ENCODE results near the gene MYO18B.

The MYO18B gene

GRCh38 chr22:26072621-26073020 lies 330.6 kb downstream of the MYO18B start:
- TF ChIP-seq CTCF (IDR thresholded peaks at IDR 0.05; ENCODE audit: low read depth, low read length) (no peak), EZH2phosphoT487 (IDR thresholded peaks at IDR 0.05; ENCODE audit: low read depth) (no peak)
- Histone ChIP-seq H3K4me3 (ENCODE audit: low read length) (no peak overlapping the region), H3K4me2 (ENCODE audit: low read length) (no peak overlapping the region), H3K36me3 (replicated peaks; ENCODE audit: low read depth, low read length) (no peaks in the 10 kb centered on the region), H2AFZ (ENCODE audit: low read depth, low read length) (no peak overlapping the region), H3K9ac (ENCODE audit: low read length) (no peak overlapping the region), H3K9me3 (ENCODE audit: insufficient read depth, low read length) (no peaks in the 10 kb centered on the region), H3K79me2 (ENCODE audit: low read length) (no peaks in the 10 kb centered on the region), H4K20me1 (ENCODE audit: insufficient read depth, low read length) (no peaks in the 10 kb centered on the region), H3K27ac (ENCODE audit: low read length) (no peak overlapping the region), H3K4me1 (ENCODE audit: low read length) (no peaks in the 10 kb centered on the region), H3K27me3 (ENCODE audit: low read depth, low read length) (peaks cover 39% of the 10 kb centered on the region)

GRCh38 chr22:26075251-26075650 lies 333.3 kb downstream of the MYO18B start:
- no peak overlapping the region for H3K9ac ChIP-seq (ENCODE audit: low read length)

GRCh38 chr22:26079009-26079408 lies 337.0 kb downstream of the MYO18B start:
- H3K4me2 ChIP-seq (ENCODE audit: low read length) = no peak overlapping the region
- H3K27ac ChIP-seq (ENCODE audit: low read length) = no peak overlapping the region
- no peaks in the 10 kb centered on the region for H4K20me1 ChIP-seq (ENCODE audit: insufficient read depth, low read length)
- no peaks in the 10 kb centered on the region for H3K36me3 ChIP-seq (replicated peaks; ENCODE audit: low read depth, low read length)
- H3K79me2 ChIP-seq (ENCODE audit: low read length) = no peaks in the 10 kb centered on the region
- TF ChIP-seq EZH2phosphoT487 (IDR thresholded peaks at IDR 0.05; ENCODE audit: low read depth) (no peak), CTCF (IDR thresholded peaks at IDR 0.05; ENCODE audit: low read depth, low read length) (no peak)
- H3K27me3 ChIP-seq (ENCODE audit: low read depth, low read length) = peaks cover 53% of the 10 kb centered on the region
- no peak overlapping the region for H3K9ac ChIP-seq (ENCODE audit: low read length)
- H3K9me3 ChIP-seq (ENCODE audit: insufficient read depth, low read length) = no peaks in the 10 kb centered on the region
- no peak overlapping the region for H3K4me3 ChIP-seq (ENCODE audit: low read length)
- H2AFZ ChIP-seq (ENCODE audit: low read depth, low read length) = no peak overlapping the region
- H3K4me1 ChIP-seq (ENCODE audit: low read length) = no peaks in the 10 kb centered on the region

More at GRCh38 chr22:26075251-26075650, 333.3 kb downstream of the MYO18B start:
- Histone ChIP-seq H3K4me2 (ENCODE audit: low read length) (no peak overlapping the region), H4K20me1 (ENCODE audit: insufficient read depth, low read length) (no peaks in the 10 kb centered on the region), H3K9me3 (ENCODE audit: insufficient read depth, low read length) (no peaks in the 10 kb centered on the region), H3K79me2 (ENCODE audit: low read length) (no peaks in the 10 kb centered on the region), H2AFZ (ENCODE audit: low read depth, low read length) (no peak overlapping the region), H3K36me3 (replicated peaks; ENCODE audit: low read depth, low read length) (no peaks in the 10 kb centered on the region), H3K4me1 (ENCODE audit: low read length) (no peaks in the 10 kb centered on the region), H3K27ac (ENCODE audit: low read length) (no peak overlapping the region), H3K27me3 (ENCODE audit: low read depth, low read length) (peaks cover 46% of the 10 kb centered on the region), H3K4me3 (ENCODE audit: low read length) (no peak overlapping the region)
- TF ChIP-seq EZH2phosphoT487 (IDR thresholded peaks at IDR 0.05; ENCODE audit: low read depth) (no peak), CTCF (IDR thresholded peaks at IDR 0.05; ENCODE audit: low read depth, low read length) (no peak)
